PC-3 (cell line): ENCODE results near the gene ZNF777. TPM values are rescaled to one million over a fixed set of nuclear protein-coding genes. Genes with fewer than 3 reads are reported as not detected.
"Not testable (repeated sequence)": the region's sequence is repeated elsewhere in the genome, so short reads cannot be mapped to it uniquely, and the experiment has no call there.

Source experiments
- ATAC-seq: fragments of 200-7000 bp; cut with Tn5 transposase; 2 replicates; pipeline ENCODE4 v1.9.1; 2020; ENCODE audit warnings: mild to moderate bottlenecking, moderate library complexity
- BruUV-seq: library from RNA; stranded (reverse); fragments of 400-500 nt; replicated peaks from 2 replicates; lab custom pipeline; 2021; lab: Mats Ljungman, UMichigan
- CTCF ChIA-PET: fragments of 300-600 bp; sonication (Branson Sonifier 250); formaldehyde crosslinking; loops from one replicate; lab custom pipeline; 2022; ENCODE audit warnings: antibody characterized with exemption; lab: Charles Lee
- POLR2A ChIA-PET: fragments of 300-600 bp; sonication (Branson Sonifier 250); formaldehyde crosslinking; loops from one replicate; lab custom pipeline; 2022; ENCODE audit warnings: antibody characterized with exemption; ENCODE audit not compliant: unreplicated experiment; lab: Charles Lee
- DNase-seq: peaks from one replicate; pipeline ENCODE4 v3.0.0-alpha.2; 2015
- H2AFZ ChIP-seq: fragments of 300-600 bp; sonication (generic); 2 replicates; pipeline ENCODE4 v1.6.0; 2016; ENCODE audit warnings: antibody characterized with exemption, low read length
- H3F3A ChIP-seq: fragments of 300-600 bp; sonication (generic); one replicate; pipeline ENCODE4 v1.6.0; 2017; ENCODE audit warnings: antibody characterized with exemption, low read length, control low read depth, mild to moderate bottlenecking; ENCODE audit not compliant: unreplicated experiment
- H3K27ac ChIP-seq: fragments of 300-600 bp; sonication (generic); 2 replicates; pipeline ENCODE4 v1.5.1; 2016; ENCODE audit warnings: mild to moderate bottlenecking, low read length
- H3K27me3 ChIP-seq: fragments of 300-600 bp; sonication (generic); 2 replicates; pipeline ENCODE4 v1.6.1; 2016; ENCODE audit warnings: low read length, mixed read lengths
- H3K36me3 ChIP-seq: fragments of 300-600 bp; sonication (generic); 2 replicates; pipeline ENCODE4 v1.6.1; 2016; ENCODE audit warnings: low read depth, mixed run types, low read length, mixed read lengths
- H3K4me1 ChIP-seq: fragments of 300-600 bp; sonication (generic); 2 replicates; pipeline ENCODE4 v1.5.1; 2016; ENCODE audit warnings: low read length; ENCODE audit not compliant: insufficient read depth
- H3K4me2 ChIP-seq: fragments of 300-600 bp; sonication (generic); 2 replicates; pipeline ENCODE4 v1.6.0; 2016; ENCODE audit warnings: low read length
- H3K4me3 ChIP-seq: fragments of 300-600 bp; sonication (generic); 2 replicates; pipeline ENCODE4 v1.5.1; 2016; ENCODE audit warnings: mild to moderate bottlenecking, low read length, mixed read lengths
- H3K79me2 ChIP-seq: fragments of 300-600 bp; sonication (generic); 2 replicates; pipeline ENCODE4 v1.6.1; 2017; ENCODE audit warnings: low read length, mixed read lengths
- H3K9ac ChIP-seq: fragments of 300-600 bp; sonication (generic); 2 replicates; pipeline ENCODE4 v1.6.0; 2016; ENCODE audit warnings: mild to moderate bottlenecking, low read length
- H3K9me2 ChIP-seq: fragments of 300-600 bp; sonication (generic); replicated peaks from 2 replicates; pipeline ENCODE4 v1.6.1; 2016; ENCODE audit warnings: mixed run types, low read length, mixed read lengths
- H3K9me3 ChIP-seq: fragments of 300-600 bp; sonication (generic); 2 replicates; pipeline ENCODE4 v1.6.1; 2016; ENCODE audit warnings: low read length, mixed read lengths
- H4K20me1 ChIP-seq: fragments of 300-600 bp; sonication (generic); 2 replicates; pipeline ENCODE4 v1.6.1; 2016; ENCODE audit warnings: low read length, mixed read lengths
- EZH2 ChIP-seq: fragments of 300-600 bp; sonication (generic); IDR thresholded peaks from one replicate; pipeline ENCODE4 v1.6.1; 2017; ENCODE audit warnings: antibody characterized with exemption, mild to moderate bottlenecking, low read length; ENCODE audit not compliant: unreplicated experiment
- EZH2phosphoT487 ChIP-seq: fragments of 300-600 bp; sonication (generic); IDR thresholded peaks from 2 replicates; pipeline ENCODE4 v1.6.1; 2018; ENCODE audit warnings: mild to moderate bottlenecking, antibody characterized with exemption, low read length, borderline replicate concordance
- intact Hi-C: fragments of 100-400 bp; cut with micrococcal nuclease; formaldehyde crosslinking; loops from 2 replicates; pipeline ENCODE4 v1.9.0; 2023
- total RNA-seq: library from RNA; depleted of rRNA; stranded (reverse); fragments of >200 nt; gene quantifications from 2 replicates; pipeline ENCODE4 v1.2.3, GENCODE V29; 2014
- TF ChIP-seq, protein P1 (sequence below): fragments of 300-600 bp; sonication (generic); conservative IDR thresholded peaks from 2 replicates; pipeline ENCODE4 v1.5.1; 2017; ENCODE audit warnings: antibody characterized with exemption, low read depth, mild to moderate bottlenecking, low read length

Gene ZNF777
- total RNA-seq, 1 experiment from 2014 or later = 9.9 TPM

DNA sequence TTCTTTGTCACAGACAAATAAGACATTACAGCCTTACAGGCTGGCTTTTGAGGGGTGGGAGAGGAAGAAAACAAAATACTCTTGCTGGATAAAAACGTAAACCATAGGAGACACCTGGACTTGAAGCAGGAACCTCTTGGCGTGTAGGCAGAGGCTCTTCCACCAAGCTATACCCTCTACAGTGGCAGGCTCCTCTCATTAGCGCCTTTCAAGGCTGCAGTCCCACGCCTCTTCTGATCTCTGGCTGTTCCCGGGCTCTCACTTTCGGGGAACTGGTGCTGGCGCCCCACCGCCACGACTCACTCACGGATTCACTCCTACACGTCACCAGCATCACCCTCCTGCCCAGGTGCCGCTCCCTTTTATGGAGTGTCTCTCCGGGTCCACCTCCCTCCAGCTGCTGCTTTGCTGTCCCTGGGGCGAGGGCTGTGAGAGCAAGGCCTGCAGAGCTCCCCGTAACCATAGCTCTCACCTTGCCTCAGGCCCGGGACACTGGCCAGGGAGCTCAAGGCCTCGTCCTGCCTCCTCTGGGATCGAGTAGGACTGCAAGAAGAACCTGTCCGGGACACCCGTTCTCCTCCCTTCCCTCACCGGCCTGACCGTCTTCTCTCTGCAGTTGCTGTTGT lies 62.6 kb downstream of the ZNF777 start:
- Histone ChIP-seq H4K20me1 (no peaks in the 10 kb centered on the region), H3K9ac (no peak overlapping the region), H3K4me2 (no peak overlapping the region), H3K4me1 (no peaks in the 10 kb centered on the region), H3F3A (no peaks in the 10 kb centered on the region), H2AFZ (no peak overlapping the region), H3K79me2 (no peaks in the 10 kb centered on the region), H3K27me3 (peaks cover 9% of the 10 kb centered on the region; the same call in 1 of the 2 replicates), H3K36me3 (no peaks in the 10 kb centered on the region), H3K9me2 (no peaks in the 10 kb centered on the region), H3K9me3 (no peaks in the 10 kb centered on the region), H3K4me3 (no peak overlapping the region), H3K27ac (no peak overlapping the region)
- no peak for ATAC-seq
- ChIA-PET CTCF (interaction anchor here (0.6 to 1.0 kb wide), 2 partner anchors 203 to 305 kb away, joined by 4 to 6 read pairs; partner anchors contain the start of gene ZNF282), POLR2A (no interaction called here)
- no TSS peak for BruUV-seq
- TF ChIP-seq EZH2phosphoT487 = no peak
- TF ChIP-seq, protein P1, sequence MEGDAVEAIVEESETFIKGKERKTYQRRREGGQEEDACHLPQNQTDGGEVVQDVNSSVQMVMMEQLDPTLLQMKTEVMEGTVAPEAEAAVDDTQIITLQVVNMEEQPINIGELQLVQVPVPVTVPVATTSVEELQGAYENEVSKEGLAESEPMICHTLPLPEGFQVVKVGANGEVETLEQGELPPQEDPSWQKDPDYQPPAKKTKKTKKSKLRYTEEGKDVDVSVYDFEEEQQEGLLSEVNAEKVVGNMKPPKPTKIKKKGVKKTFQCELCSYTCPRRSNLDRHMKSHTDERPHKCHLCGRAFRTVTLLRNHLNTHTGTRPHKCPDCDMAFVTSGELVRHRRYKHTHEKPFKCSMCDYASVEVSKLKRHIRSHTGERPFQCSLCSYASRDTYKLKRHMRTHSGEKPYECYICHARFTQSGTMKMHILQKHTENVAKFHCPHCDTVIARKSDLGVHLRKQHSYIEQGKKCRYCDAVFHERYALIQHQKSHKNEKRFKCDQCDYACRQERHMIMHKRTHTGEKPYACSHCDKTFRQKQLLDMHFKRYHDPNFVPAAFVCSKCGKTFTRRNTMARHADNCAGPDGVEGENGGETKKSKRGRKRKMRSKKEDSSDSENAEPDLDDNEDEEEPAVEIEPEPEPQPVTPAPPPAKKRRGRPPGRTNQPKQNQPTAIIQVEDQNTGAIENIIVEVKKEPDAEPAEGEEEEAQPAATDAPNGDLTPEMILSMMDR = no peak
- TF ChIP-seq EZH2 = no peak
- intact Hi-C loops = no loop called here
- DNase-seq = no peak

DNA sequence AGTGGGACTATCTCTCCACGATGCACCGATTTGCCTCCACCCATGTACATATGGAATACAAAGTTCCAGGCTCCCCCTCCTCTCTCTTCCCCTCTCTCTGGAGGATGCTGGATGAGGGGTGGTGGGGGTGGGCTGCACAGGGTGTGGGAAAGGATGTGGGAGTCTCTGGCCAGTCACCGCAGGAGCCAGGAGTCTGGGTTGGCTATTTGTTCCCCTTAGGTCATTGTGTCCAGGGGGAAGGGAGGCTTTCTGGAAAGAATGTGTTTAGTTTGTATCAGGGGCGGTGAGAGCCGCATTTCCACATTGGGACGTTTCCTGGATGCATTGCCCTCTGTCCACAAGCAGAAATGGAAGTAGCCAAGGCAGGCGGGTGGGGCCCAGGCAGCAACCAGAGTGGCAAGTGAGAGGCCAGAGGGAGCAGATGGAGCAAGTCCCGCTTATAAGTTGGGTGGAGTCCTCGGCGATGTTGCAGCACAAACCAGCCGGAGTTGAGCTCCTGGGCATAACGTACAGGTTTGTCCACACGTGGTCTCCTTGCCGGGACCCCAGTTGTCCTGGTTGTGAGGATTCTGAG lies 63.3 kb downstream of the ZNF777 start:
- Histone ChIP-seq H2AFZ (no peak overlapping the region), H4K20me1 (no peaks in the 10 kb centered on the region), H3K9me2 (no peaks in the 10 kb centered on the region), H3K79me2 (no peaks in the 10 kb centered on the region), H3K9ac (no peak overlapping the region), H3K4me2 (no peak overlapping the region), H3K36me3 (no peaks in the 10 kb centered on the region), H3K27me3 (peaks cover 9% of the 10 kb centered on the region; the same call in 1 of the 2 replicates), H3K4me3 (no peak overlapping the region), H3K27ac (no peak overlapping the region), H3F3A (no peaks in the 10 kb centered on the region), H3K4me1 (no peaks in the 10 kb centered on the region), H3K9me3 (no peaks in the 10 kb centered on the region)
- no TSS peak for BruUV-seq
- ChIA-PET POLR2A (no interaction called here), CTCF (no interaction called here)
- intact Hi-C loops = no loop called here
- TF ChIP-seq, protein P1 = no peak
- TF ChIP-seq EZH2phosphoT487 (no peak), EZH2 (no peak)
- DNase-seq = no peak
- no peak for ATAC-seq

DNA sequence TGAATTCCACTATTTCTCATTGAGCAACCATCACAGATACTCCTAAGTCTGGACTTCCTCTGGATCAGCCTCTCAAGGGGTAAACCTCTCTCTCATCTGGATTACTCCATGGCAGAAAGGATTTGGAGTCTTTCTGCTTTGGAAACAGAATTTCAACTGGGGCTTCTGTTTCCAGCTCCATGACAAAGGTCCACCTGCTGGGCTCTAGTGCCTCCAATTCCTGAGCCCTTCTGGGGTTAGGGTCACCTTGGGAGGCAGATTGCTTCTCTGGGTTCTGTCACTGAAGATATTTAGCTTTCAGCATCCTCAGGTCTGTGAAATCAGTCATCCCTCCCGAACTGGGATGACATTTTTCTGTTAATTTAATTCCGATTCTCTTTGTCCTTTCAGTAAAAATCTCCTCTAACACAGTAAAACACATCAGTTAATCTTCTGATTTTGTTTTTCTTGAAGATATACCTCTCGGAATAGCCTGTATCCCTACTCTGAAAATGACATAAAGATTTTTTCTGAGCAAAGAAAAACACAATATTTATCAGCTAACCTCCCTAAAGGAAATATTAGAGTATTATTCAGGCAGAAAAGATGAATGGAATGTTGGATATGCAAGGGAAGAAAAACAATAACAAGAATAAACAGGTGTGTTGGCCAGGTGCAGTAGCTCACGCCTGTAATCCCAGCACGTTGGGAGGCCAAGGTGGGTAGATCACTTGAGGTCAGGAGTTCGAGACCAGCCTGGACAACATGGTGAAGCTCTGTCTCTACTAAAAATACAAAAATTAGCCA lies 72.1 kb downstream of the ZNF777 start:
- H3K27me3 ChIP-seq, BruUV-seq, intact Hi-C loops, H3K4me3 ChIP-seq, H4K20me1 ChIP-seq, DNase-seq, POLR2A ChIA-PET, H3F3A ChIP-seq, H3K4me1 ChIP-seq, H3K36me3 ChIP-seq, H3K4me2 ChIP-seq, H3K9me3 ChIP-seq, H3K27ac ChIP-seq, ATAC-seq, H3K9ac ChIP-seq, CTCF ChIA-PET, H3K79me2 ChIP-seq, H2AFZ ChIP-seq, H3K9me2 ChIP-seq: not testable (repeated sequence)

DNA sequence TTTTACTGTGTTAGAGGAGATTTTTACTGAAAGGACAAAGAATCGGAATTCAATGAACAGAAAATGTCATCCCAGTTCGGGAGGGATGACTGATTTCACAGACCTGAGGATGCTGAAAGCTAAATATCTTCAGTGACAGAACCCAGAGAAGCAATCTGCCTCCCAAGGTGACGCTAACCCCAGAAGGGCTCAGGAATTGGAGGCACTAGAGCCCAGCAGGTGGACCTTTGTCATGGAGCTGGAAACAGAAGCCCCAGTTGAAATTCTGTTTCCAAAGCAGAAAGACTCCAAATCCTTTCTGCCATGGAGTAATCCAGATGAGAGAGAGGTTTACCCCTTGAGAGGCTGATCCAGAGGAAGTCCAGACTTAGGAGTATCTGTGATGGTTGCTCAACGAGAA lies 74.3 kb downstream of the ZNF777 start:
- H4K20me1 ChIP-seq, H3K9ac ChIP-seq, H3K9me3 ChIP-seq, H3K4me3 ChIP-seq, H3K79me2 ChIP-seq, H3K9me2 ChIP-seq, intact Hi-C loops, H3K4me1 ChIP-seq, H3F3A ChIP-seq, POLR2A ChIA-PET, H3K27me3 ChIP-seq, H3K27ac ChIP-seq, H3K36me3 ChIP-seq, ATAC-seq, BruUV-seq, H2AFZ ChIP-seq, H3K4me2 ChIP-seq, CTCF ChIA-PET, DNase-seq: not testable (repeated sequence)
